Bronchial epithelial cell (primary cell): ENCODE measurements around the gene TCF21. TPM values are rescaled to one million over a fixed set of nuclear protein-coding genes. Genes with fewer than 3 reads are reported as not detected.
"Not testable (repeated sequence)": the region's sequence is repeated elsewhere in the genome, so short reads cannot be mapped to it uniquely, and the experiment has no call there.

Source experiments
- DNase-seq: peaks from one replicate; pipeline ENCODE4 v3.0.0-alpha.2; 2010; ENCODE audit warnings: low read depth
- FAIRE-seq: peaks from 2 replicates; lab custom pipeline; 2011; peaks lifted over from hg19 to GRCh38; lab: Jason Lieb, UNC
- H3K27me3 ChIP-seq: 2 replicates; pipeline ENCODE4 v1.5.1; 2011; ENCODE audit warnings: low read length; ENCODE audit not compliant: control insufficient read depth, insufficient read depth
- H3K36me3 ChIP-seq: 2 replicates; pipeline ENCODE4 v1.5.1; 2011; ENCODE audit warnings: low read length; ENCODE audit not compliant: control insufficient read depth, insufficient read depth
- H3K4me3 ChIP-seq: 2 replicates; pipeline ENCODE4 v1.5.1; 2011; ENCODE audit warnings: mild to moderate bottlenecking, low read depth, low read length, control low read depth
- CTCF ChIP-seq: IDR thresholded peaks from 2 replicates; pipeline ENCODE4 v1.5.1; 2011; ENCODE audit warnings: mild to moderate bottlenecking, moderate library complexity, low read length, control low read depth, inconsistent platforms; ENCODE audit not compliant: insufficient read depth, severe bottlenecking
- total RNA-seq: library from RNA; depleted of rRNA; stranded (reverse); fragments of >200 nt; gene quantifications from 2 replicates; pipeline ENCODE4 v1.2.1, GENCODE V29; 2014

Gene TCF21
- total RNA-seq, 1 donor from 2014 or later = 0.26 TPM

DNA sequence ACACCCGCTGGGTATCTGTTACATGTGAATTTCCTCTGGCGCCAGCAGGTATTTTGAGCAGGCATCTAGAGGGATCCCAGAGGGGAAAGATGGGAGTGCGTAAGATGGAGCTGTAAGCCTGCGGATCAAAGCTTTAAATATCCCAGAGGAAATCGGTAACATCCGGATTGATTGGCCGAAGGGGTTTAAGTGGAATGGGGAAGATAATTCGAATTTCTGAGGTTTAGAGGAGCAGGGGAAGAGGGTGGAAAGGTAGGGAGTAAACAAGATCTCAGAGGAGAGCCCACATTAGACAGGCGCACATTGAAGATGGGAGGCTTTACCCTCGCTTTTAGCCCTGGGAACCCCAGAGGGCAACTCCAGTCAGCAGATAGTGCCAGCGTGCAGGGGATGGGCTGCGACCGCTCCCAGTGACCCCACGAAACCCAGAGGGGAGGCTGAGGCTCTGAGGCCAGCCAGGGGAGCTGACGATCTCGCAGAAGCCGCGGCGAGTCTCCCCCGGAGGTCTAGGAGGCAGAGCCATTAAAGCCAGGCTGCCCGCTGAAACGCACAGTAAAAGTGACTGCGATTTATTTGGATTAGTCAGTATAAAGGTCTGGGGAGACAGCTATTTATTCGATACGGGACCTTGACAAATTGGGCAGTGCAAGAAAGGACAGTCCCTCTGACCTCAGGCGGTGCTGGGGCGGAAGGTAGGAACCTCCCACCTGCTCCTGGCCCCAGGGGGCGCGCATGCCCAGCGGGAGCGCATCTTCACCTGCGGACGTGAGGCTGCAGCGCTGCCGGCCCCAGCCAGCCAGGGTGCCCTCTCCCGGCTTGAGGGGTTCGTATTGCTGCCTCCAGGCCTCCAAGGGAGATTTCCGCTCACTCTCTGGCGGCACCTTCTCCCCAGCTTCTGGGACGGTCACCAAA, 34.3 kb upstream of the TCF21 start:
- no peak for FAIRE-seq
- DNase-seq = no peak
- TF ChIP-seq CTCF = peak; percentile 14
- H3K27me3 ChIP-seq = peaks cover 23% of the 10 kb centered on the region
- H3K4me3 ChIP-seq = no peak overlapping the region
- H3K36me3 ChIP-seq = no peaks in the 10 kb centered on the region

DNA sequence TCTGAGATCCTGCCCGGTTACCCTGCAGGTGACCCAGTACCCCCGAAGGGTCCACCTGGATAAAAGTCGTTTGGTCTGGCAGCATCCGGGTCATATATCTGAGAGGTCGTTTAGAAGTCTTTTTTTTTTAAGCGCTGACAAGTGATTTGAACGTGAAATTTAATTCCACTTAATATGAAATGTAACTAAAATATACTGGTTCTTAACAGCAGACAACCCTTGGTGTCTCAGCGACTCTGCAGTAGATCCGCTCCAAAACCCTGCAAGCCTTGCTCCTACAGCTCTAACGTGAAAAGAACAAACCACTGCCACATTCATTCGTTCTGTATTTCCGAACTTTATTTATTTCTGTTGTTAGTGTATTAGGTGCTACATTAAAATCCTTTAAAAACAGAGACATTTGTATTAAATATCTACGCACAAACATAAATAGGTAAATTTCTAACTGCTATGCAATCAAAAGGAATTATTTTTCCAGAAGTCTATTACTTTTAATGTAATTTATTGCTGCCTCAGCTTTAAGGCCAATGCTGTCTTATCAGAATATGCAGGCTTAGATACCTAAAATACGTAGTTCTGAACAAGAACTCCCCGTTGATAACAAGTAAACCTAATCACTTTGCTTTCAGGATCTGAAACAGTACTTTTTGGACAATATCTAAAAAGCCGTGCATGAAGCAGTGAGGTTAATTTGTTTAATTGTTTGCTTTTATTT, 33.5 kb upstream of the TCF21 start:
- FAIRE-seq = no peak
- no peak for TF ChIP-seq CTCF
- Histone ChIP-seq H3K27me3 (peaks cover 23% of the 10 kb centered on the region), H3K36me3 (no peaks in the 10 kb centered on the region), H3K4me3 (no peak overlapping the region)
- DNase-seq = peak; percentile 9

DNA sequence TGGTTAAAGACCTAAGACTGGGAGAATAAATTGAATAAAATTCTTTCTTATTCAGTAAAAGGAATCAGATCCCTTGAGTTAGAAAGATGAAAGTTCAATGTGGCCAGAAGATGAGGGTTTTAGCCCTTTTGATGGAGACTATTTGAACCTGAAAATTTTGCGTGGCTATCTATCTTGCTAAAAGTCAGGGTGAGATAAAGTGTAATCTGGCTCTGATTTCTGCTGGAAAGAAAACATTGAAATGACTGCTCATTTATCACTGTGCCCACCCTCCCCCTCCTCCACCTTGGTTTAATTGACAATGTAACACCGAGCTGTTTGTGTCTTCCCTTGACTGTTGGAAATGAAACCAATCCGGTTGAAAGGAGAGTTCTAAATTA, 32.9 kb upstream of the TCF21 start:
- H3K27me3 ChIP-seq = peaks cover 23% of the 10 kb centered on the region
- no peaks in the 10 kb centered on the region for H3K36me3 ChIP-seq
- no peak overlapping the region for H3K4me3 ChIP-seq
- no peak for FAIRE-seq
- DNase-seq = no peak
- no peak for TF ChIP-seq CTCF

DNA sequence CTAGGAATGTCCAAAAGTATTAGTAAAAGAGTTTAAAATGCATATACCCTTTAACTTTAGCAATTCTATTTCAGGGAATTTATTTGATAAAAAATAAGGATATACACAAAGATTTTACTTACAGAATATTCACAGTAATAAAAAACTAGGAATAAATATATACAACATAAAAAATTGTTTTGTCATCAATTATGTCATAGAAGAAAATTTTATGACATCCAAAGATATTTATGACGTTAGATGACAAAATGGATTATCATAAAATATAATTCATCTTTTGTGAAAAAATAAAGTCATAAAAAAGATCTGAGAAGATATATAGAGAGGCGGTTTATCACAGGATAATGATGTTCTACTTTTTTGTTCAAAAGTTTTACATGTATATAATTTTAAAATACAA, 32.0 kb upstream of the TCF21 start:
- Histone ChIP-seq H3K4me3 (no peak overlapping the region), H3K36me3 (no peaks in the 10 kb centered on the region), H3K27me3 (peaks cover 23% of the 10 kb centered on the region)
- no peak for DNase-seq
- TF ChIP-seq CTCF = no peak
- FAIRE-seq = no peak

DNA sequence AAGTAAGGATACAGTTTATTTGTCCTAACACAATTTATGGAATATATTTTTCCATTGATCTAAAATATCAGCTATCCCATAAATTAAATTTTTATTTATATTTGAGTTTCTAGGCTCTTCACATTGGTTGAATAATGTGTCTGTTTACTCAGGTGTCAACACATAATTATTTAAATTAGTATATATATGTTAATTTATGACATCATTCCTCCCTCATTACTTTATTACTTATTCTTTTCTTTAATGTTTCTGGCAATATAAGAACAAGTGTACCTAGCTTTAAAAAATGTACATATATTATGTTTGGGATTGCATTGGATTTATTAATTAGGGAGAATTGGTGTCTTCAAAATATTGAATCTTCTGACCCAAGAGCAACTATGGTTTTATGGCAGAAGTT, 31.2 kb upstream of the TCF21 start:
- no peak for DNase-seq
- no peaks in the 10 kb centered on the region for H3K36me3 ChIP-seq
- no peak overlapping the region for H3K4me3 ChIP-seq
- no peak for TF ChIP-seq CTCF
- no peak for FAIRE-seq
- peaks cover 23% of the 10 kb centered on the region for H3K27me3 ChIP-seq

GRCh38 chr6:133861337-133861736, 27.6 kb upstream of the TCF21 start:
- not testable (repeated sequence) for H3K4me3 ChIP-seq, H3K27me3 ChIP-seq, H3K36me3 ChIP-seq, DNase-seq, FAIRE-seq
